AG10803 (cell line): ENCODE results near the gene BPIFA3.

ENCODE experiments used
- DNase-seq: peaks from one replicate; pipeline ENCODE4 v3.0.0; 2010; ENCODE audit warnings: low read depth
- H3K4me3 ChIP-seq: 2 replicates; pipeline ENCODE4 v1.5.1; 2011; ENCODE audit warnings: mild to moderate bottlenecking, low read length, control low read depth
- CTCF ChIP-seq: conservative IDR thresholded peaks from 2 replicates; pipeline ENCODE4 v1.5.1; 2011; ENCODE audit warnings: mild to moderate bottlenecking, low read length, control low read depth, inconsistent platforms

Gene BPIFA3

DNA sequence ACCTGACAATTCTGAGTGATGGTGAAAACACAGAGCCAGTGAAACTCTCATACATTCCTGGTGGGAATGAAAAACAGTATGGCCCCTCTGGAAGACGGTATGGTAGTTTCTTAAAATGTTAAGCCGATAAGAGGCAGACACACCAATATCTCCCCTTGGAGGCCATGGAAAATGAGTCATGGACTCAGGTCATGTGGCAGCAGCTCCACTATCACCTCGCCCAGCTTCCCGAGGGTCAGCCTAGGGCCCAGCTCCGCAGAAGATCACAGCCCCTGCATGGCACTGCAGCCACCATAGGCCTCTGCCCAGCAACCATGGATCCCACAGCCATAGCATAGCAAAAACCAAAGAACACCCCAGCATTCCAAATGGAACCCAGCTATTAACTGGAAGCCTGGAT is 40.1 kb downstream of the BPIFA3 start:
- no peak overlapping the region for H3K4me3 ChIP-seq
- TF ChIP-seq CTCF: no peak
- DNase-seq: no peak

DNA sequence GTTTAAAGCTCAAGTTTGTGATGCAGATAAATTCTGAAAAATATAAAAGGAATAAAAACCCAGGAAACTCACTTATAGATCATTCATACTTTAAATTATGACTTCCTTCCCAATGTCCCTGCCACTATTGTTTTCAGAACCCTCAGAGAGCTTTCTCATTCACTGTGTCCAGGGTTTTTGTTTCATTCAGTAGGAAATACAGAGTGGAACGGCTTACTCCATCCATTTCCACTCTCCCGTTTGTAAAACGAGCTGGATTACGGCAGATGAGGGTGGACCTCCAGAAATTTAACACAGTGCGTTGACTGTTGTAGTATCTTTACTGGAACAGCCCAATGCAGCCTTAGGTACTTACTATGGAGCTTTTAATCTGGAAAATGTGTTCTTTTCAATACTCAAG is 42.2 kb downstream of the BPIFA3 start:
- H3K4me3 ChIP-seq: no peak overlapping the region
- DNase-seq: no peak
- TF ChIP-seq CTCF: no peak

GRCh38 chr20:33261465-33261864 is 44.3 kb downstream of the BPIFA3 start:
- DNase-seq: no peak
- no peak overlapping the region for H3K4me3 ChIP-seq
- TF ChIP-seq CTCF: no peak

- TF ChIP-seq CTCF: peak; percentile 68
- H3K4me3 ChIP-seq: no peak overlapping the region
- DNase-seq: peak; percentile 55
Observed at GRCh38 chr20:33262658-33263065, 45.5 kb downstream of the BPIFA3 start.

GRCh38 chr20:33263784-33264183 is 46.6 kb downstream of the BPIFA3 start:
- no peak overlapping the region for H3K4me3 ChIP-seq

GRCh38 chr20:33267701-33268100 is 50.5 kb downstream of the BPIFA3 start:
- no peak overlapping the region for H3K4me3 ChIP-seq
- no peak for TF ChIP-seq CTCF
- no peak for DNase-seq

More at GRCh38 chr20:33263784-33264183, 46.6 kb downstream of the BPIFA3 start:
- TF ChIP-seq CTCF: no peak
- DNase-seq: no peak

DNA sequence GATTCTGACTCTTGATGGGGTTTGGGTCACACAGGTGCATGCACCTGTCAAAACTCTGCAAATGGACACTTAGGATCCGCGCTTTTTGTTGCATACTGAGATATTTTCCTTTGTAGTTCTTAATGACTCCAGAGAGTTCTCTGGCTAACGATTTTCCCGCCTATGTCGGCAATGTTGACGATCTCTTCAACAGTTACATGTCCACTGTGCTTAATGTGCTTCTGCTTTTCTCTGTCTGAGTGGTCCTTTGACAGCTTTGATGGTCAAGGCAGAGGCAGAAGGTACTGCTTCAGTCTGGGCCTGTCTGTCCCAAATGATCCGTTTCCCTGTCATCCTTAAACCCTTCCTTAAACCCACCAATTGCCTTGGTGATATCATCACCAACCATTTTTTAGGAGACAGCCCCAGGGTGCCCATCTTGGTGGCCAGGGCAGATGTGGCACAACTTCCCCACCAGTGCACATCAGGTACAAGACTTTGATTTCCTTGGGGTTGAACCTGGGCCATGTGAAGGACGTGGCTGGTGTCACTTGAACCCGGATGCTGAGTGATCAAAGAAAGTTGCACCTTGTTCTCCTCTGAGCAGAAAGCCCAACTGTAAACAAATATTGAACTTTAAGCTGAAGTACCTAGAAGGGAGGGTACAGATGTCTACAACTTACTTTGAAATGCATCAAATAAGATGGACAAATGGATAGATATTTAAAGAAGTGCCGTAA is 55.2 kb downstream of the BPIFA3 start:
- H3K4me3 ChIP-seq: no peak overlapping the region
- DNase-seq: no peak
- TF ChIP-seq CTCF: no peak
